Measurements from ENCODE around the gene SLC1A2.

SLC1A2 gene

GRCh38 chr11:35459489-35459888, 40.1 kb upstream of the SLC1A2 start:
- no peak for TF ChIP-seq CTCF (IDR thresholded peaks at IDR 0.05)
- H3K36me3 ChIP-seq, result no peaks in the 10 kb centered on the region
- no peak overlapping the region for H3K27ac ChIP-seq
- H3K9me3 ChIP-seq, result no peaks in the 10 kb centered on the region
- H3K4me3 ChIP-seq (ENCODE audit: low read depth in 1 of 2, low read length in 1 of 2), result no peak overlapping the region
- no peaks in the 10 kb centered on the region for H3K4me1 ChIP-seq (ENCODE audit: control insufficient read depth in 1 of 2, insufficient read depth in 1 of 2, low read depth in 1 of 2, low read length in 1 of 2)
- peaks cover 63% of the 10 kb centered on the region for H3K27me3 ChIP-seq

- no peak for TF ChIP-seq CTCF (IDR thresholded peaks at IDR 0.05)
- H3K9me3 ChIP-seq, result no peaks in the 10 kb centered on the region
- H3K27me3 ChIP-seq, result peaks cover 68% of the 10 kb centered on the region
- no peaks in the 10 kb centered on the region for H3K36me3 ChIP-seq
- H3K27ac ChIP-seq, result no peak overlapping the region
- no peak overlapping the region for H3K4me3 ChIP-seq (ENCODE audit: low read depth in 1 of 2, low read length in 1 of 2)
- no peaks in the 10 kb centered on the region for H3K4me1 ChIP-seq (ENCODE audit: control insufficient read depth in 1 of 2, insufficient read depth in 1 of 2, low read depth in 1 of 2, low read length in 1 of 2)
These were observed 39.5 kb upstream of the SLC1A2 start for GRCh38 chr11:35458846-35459245.

- H3K27ac ChIP-seq, result no peak overlapping the region
- H3K4me3 ChIP-seq (ENCODE audit: low read depth in 1 of 2, low read length in 1 of 2), result no peak overlapping the region
- no peak for TF ChIP-seq CTCF (IDR thresholded peaks at IDR 0.05)
- H3K9me3 ChIP-seq, result no peaks in the 10 kb centered on the region
- H3K27me3 ChIP-seq, result peaks cover 64% of the 10 kb centered on the region
- H3K36me3 ChIP-seq, result no peaks in the 10 kb centered on the region
- no peaks in the 10 kb centered on the region for H3K4me1 ChIP-seq (ENCODE audit: control insufficient read depth in 1 of 2, insufficient read depth in 1 of 2, low read depth in 1 of 2, low read length in 1 of 2)
These were observed 35.0 kb upstream of the SLC1A2 start for GRCh38 chr11:35454362-35454761.

GRCh38 chr11:35436581-35437250, 17.4 kb upstream of the SLC1A2 start:
- no peaks in the 10 kb centered on the region for H3K36me3 ChIP-seq
- TF ChIP-seq CTCF (IDR thresholded peaks at IDR 0.05), result no peak

GRCh38 chr11:35433588-35433987, 14.2 kb upstream of the SLC1A2 start:
- H3K27ac ChIP-seq, result no peak overlapping the region
- TF ChIP-seq CTCF (IDR thresholded peaks at IDR 0.05), result no peak
- H3K4me1 ChIP-seq (ENCODE audit: control insufficient read depth in 1 of 2, insufficient read depth in 1 of 2, low read depth in 1 of 2, low read length in 1 of 2), result peaks cover 0 to 3% of the 10 kb centered on the region in 2 experiments
- no peaks in the 10 kb centered on the region for H3K36me3 ChIP-seq
- no peaks in the 10 kb centered on the region for H3K9me3 ChIP-seq
- peaks cover 77% of the 10 kb centered on the region for H3K27me3 ChIP-seq
- no peak overlapping the region for H3K4me3 ChIP-seq (ENCODE audit: low read depth in 1 of 2, low read length in 1 of 2)

More at GRCh38 chr11:35436581-35437250, 17.4 kb upstream of the SLC1A2 start:
- H3K27ac ChIP-seq, result no peak overlapping the region
- peaks cover 77% of the 10 kb centered on the region for H3K27me3 ChIP-seq
- H3K4me1 ChIP-seq (ENCODE audit: control insufficient read depth in 1 of 2, insufficient read depth in 1 of 2, low read depth in 1 of 2, low read length in 1 of 2), result peaks cover 0 to 6% of the 10 kb centered on the region in 2 experiments
- H3K4me3 ChIP-seq (ENCODE audit: low read depth in 1 of 2, low read length in 1 of 2), result no peak overlapping the region
- H3K9me3 ChIP-seq, result no peaks in the 10 kb centered on the region
